Left forelimb (tissue), 1 donor: Measurements from ENCODE around the gene RET.

Experiments
- DNase-seq: peaks from one replicate; pipeline ENCODE4 v3.0.0-alpha.2; 2018; ENCODE audit warnings: low spot score

RET gene

DNA sequence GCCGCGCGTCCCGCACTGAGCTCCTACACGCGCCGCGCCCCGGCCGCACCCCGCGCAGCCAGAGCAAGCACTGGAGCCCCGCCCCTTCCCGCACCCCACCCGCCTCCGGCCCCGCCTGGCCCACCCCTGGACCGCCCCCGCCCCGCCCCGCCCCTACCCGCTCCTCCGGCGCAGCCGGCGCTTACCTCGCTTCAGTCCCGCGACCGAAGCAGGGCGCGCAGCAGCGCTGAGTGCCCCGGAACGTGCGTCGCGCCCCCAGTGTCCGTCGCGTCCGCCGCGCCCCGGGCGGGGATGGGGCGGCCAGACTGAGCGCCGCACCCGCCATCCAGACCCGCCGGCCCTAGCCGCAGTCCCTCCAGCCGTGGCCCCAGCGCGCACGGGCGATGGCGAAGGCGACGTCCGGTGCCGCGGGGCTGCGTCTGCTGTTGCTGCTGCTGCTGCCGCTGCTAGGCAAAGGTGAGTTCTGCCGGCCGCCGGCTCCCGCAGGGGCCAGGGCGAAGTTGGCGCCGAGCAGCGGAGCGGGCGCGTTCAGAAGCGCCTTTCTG, at the start of gene RET:
Gene RET, plus strand, starts transcription at position 194 of the 545 bp plus-strand sequence. Its CDS starts 190 bp downstream, at position 384.
- no peak for DNase-seq

DNA sequence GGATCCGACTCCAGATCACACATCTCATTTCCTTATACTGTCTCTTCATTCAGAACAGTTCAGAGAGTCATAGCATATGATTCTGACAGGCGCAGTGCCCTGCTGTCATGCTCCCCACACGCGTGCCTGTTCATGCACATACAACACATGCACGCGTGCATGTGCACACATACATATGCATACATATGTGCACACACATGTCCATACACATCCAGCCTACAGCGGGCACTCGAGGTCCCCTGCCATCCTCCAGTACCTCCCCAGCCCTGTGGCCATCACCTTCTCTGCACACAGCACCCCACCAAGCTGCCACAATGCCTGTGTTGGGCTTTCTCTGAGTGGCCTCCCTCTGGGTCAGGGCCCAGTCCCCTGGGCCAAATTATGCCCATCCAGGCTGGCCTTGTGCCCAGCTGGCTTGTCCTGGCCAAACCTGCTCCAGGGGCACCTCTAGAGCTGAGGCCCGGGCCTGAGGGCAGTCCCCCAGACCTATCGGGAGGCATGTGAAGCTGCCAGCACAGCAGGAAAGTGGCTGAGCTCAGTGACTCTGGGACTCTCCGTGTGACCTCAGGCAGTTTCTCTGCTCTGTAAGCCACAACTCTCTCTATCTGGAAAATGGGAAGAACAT, 49.4 kb upstream of the RET start:
- no peak for DNase-seq

DNA sequence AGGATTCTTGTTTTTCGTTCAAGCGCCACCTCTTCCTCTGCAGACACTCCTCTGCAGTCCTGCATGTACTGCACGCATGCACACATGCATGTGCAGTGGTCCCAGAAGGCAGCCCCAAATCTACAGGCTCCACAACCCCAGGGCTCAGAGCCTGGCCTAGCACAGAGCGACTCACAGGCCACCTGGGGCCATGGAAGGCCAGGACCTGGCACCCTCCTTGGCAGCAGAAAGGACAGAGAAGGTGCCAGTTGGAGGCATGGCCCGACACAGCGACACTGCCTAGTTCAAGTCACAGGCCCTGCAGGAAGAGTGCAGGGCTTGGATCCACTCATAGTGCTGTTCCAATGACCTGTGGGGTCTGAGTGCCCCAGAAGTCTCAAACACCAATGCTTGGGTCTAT, 48.7 kb upstream of the RET start:
- DNase-seq, result no peak

GRCh38 chr10:43029043-43029442, 47.8 kb upstream of the RET start:
- DNase-seq, result no peak

DNA sequence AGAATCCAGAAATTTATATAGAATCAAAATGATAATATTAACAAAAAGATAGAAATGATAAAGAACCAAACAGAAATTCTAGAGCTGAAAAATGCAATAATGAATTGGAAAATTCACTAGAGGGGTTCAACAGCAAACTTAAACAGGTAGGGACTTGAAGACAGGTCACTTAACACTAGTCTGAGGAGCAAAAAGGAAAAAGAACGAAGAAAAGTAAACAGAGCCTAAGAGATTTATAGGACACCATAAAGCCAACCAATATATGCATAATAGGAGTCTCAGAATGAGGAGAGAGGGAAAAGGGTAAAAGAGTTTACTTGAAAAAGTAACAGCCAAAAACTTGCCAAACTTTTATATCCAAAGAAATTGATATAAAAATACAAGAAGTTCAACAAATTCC, 44.3 kb upstream of the RET start:
- DNase-seq, result no peak

GRCh38 chr10:43035800-43036199, 41.1 kb upstream of the RET start:
- no peak for DNase-seq

DNA sequence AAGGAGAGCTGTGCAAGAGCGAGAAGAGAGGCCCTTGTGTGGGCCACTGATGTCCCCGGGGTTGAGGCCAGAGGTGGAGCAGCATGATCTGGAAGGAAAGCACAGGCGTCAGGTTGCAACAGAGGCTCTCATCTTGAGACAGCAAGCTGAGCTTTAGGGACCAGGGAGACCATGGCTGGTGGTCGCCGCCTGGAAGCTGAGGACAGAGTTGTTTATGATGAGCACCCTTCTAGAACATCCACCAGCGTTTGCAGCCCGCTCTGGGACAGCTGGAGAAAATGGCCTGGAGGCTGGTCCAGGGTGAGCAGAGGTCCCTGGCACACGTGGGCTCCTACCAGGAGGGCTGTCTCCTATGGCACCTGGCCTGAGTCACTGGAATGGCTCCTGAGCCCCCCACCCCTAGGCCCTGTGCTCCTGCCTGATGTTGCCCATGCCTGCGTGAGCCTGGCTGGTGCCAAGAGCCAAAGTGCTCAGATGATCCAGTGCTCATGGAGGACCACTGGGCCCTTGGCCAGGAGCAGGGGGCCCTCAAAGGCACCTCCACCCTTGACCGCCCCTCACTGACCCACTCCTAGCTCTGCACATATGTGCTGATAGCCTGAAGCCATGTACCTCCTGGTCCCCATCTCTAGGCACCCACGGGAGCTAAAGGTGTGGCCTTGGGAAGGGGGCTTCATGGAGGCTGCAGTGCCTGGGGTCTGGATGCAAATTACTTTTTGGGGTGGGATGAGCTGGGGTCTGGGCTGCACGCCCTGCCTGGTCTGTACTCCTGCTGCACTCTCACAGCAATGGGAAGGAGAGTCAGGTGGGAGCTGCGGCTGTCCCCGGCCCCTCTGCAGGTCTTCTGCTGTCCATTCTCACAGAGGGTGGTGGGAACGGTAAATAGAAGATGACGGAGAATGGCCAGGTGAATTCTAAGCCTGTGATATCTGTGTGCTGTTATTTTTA, 40.1 kb upstream of the RET start:
- DNase-seq, result no peak

DNA sequence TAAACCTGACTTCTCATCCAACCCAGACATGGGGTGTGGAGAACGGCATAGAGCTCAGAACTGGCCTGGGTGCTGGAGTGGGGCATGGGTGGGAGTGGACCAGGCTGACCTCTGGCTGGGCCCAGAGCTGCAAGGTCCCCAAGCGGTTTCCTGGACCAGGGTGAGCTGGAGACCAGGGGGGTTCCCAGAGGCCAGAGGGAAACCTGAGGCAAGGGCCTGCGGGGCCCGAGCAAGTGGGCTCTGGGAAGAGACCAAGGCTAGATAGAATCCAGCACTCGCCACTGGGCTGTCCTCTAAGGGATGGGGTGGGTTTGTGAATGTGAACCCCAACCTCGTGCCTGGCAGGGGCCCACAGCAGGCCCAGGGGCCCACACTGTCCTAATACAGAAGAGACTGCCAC, 39.4 kb upstream of the RET start:
- DNase-seq, result no peak

DNA sequence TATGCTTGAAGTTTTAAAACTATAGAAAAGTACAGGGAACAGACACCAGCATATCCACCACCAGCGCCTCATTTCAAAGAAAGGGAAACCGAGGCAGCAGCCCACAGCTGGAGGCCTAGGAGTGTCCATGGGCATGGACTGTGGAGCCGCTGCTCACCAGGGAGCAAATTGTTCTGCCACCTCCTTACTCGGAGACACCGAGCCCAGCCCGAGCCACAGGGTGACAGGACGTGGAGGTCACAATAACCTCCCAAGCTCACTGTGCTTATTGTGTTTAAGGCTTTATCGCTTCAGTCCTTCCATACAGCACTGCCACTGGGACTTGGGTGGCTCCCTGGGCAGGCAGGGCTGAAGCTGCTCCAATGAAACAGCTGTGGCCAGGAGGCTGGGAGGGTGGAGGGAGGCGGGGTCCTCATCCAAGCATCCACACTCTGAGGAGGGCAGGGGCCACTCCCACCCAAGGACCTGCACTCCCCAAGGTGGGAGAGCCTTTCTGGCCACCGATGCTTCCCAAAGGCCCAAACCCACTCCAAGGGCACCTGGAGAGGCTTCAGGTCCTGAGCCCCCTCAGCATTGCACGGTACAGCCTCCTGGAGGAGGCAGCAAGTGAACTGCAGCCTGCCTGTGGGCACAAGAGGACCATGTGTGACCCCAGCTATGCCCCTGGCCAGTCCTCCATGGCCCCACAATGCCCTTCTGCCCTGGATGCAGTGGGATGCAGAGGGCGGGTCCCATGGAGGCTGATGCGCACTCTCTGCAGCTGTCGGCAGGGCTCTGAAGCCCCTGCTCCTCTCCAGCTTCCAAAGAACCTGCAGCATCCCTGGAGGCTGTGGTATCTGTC, 38.7 kb upstream of the RET start:
- peak; percentile 26 for DNase-seq

DNA sequence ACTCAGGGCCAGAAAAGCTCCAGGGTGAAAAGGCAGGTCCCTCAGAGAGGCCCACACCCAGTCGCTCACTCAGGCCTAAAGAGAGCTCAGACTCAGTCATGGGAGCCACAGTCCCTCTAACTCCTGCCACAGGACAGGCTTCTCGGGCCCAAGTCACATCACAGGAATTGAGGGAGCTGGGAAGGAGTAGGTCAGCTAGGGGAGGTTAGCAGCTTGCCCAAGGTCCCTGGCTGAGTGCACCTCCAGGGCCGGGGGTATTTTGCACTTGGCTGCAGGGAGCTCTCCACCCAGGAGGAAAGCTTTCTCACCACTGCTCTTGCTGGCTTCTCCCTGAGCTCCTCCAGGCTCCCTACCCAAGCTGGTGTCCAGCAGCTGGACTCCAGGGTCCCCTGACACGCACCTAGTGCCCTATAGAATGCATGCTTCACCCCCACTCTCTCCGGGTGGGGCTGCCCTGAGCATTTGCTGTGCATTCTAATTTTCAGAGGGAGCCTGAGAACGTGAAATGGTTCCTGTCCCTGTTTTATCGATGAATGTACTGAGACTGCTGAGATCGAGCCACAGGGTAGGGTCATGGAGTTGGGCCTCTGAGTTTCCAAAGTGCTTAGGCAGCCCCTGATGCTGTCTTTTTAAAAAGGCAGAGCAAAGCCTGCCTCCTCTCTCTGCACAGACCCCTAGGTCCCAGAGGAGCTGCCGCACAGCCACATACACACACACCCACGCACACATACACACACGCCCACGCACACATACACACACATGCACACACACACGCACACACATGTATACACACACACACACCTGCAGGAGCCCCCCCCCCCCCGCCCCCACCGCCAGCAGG, 37.9 kb upstream of the RET start:
- DNase-seq, result peak; percentile 62

GRCh38 chr10:43039624-43040481, 37.0 kb upstream of the RET start:
- peak; percentile 48 for DNase-seq

- peak; percentile 57 for DNase-seq
Observed at GRCh38 chr10:43040482-43041256, 36.2 kb upstream of the RET start.

DNA sequence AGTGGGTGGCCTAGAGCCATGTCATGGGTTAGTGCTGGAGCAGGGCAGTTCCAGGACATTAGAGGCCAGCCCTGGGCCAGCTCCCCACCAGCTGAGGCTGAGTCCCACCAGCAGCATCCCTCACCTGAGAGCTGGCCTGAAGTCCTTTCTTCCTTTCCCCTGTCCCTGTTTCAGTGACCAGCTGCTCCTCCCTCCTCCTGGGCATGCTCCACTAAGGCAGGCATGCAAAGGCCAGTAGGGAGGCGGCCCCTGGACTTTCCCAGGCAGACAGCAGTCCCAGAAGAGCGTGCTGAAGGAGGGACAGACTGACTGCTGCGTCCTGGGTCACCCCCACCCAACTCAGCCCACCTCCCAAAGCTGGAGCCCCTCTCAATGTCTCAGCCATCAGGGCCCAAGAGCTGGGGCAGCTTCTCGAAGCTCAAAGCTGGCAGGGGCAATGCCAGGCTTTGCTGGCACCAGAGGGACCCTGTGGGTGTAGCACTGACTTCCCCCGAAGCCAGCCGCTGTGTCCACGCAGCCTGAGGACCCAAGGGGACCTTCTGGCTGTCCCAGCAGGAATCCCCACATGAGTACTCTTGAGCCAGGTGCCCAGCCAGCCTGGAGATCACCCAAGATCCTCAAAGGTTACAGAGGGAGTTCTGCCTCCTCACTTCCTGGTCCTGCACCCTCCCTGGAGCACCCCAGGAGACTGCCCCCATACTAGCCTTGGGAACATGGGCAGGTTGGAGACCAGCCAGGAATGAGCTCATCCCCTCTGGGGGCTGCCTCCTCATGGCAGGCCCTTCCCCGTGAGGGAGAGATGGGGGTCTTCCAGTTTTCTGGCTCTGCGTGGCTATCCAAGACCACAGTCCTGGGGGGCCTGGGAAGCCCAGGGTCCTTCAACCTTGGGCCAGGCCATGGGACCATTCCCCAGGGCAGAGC, 35.2 kb upstream of the RET start:
- peak; percentile 52 for DNase-seq

DNA sequence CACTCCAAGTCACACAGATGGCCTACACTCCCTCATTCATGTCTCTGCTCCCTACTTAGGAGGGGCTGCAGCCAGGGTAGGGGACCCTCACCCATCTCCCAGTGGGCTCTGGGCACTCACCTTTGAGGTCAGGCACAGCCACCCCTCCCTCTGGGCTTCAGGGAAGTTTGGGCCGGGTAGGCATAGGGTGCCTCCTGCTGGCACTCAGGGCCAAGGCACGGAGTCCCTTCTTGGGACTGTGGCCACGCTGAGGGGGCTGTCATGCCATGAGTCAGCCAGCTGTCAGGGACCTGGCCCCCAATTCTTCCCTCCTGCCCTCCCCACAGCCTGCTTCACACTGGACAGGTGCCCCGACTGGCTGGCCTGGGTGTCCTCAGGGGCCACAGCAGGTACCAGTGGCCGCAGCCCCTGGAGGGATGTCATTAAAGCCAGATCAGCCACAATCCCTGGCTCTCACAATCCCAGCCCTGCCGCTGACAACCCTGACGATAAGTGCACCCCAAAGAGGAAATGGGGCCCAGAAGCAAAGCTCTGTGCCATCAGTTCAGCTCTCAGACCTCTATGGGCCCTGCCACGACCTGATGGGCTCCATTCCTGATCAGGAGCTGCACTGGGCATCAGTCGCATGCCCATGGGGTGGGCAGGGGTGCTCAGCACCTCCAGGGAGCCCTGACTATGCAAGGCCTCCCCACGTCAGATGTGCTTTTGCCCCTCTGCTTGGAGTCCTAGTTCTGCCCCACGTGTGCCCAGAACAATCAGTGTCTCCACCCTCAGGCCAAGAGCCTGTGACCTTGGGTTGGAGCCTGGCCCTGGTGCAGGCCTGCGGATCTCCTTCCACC, 34.1 kb upstream of the RET start:
- DNase-seq, result peak; percentile 58

- peak; percentile 34 for DNase-seq
Observed at GRCh38 chr10:43043342-43043772, 33.5 kb upstream of the RET start.

- peak; percentile 59 for DNase-seq
Observed at GRCh38 chr10:43043773-43044447, 33.0 kb upstream of the RET start.

- DNase-seq, result no peak
Observed at GRCh38 chr10:43044448-43044921, 32.4 kb upstream of the RET start.
